Retinal pigment epithelial cell (primary cell): Measurements from ENCODE around the gene SYP.

Experiments used
- DNase-seq: peaks from one replicate; pipeline ENCODE4 v3.0.0-alpha.2; 2010; ENCODE audit warnings: low read depth
- H3K4me3 ChIP-seq: 2 replicates; pipeline ENCODE4 v1.5.1; 2011; ENCODE audit warnings: mild to moderate bottlenecking, low read length, control low read depth, moderate library complexity
- TF ChIP-seq, protein P1 (sequence below): conservative IDR thresholded peaks from 2 replicates; pipeline ENCODE4 v1.5.1; 2011; ENCODE audit warnings: low read depth, low read length, control low read depth, inconsistent platforms

The SYP gene

DNA sequence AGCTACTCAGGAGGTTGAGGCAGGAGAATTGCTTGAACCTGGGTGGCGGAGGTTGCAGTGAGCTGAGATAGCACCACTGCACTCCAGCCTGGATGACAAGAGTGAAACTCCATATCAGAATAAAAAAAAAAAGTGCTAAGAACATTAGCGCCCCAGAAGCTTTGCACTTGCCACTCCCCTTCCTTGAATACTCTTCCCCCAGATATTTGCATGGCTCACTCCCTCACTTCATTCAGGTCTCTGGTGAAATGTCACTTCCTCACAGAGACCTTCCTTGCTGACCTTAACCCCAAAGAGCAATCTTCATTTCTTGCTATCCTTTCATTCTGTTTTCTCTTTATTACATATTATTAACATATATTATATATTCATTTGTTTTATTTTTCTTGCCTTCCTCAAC lies 21.9 kb upstream of the SYP start:
- TF ChIP-seq, protein P1, sequence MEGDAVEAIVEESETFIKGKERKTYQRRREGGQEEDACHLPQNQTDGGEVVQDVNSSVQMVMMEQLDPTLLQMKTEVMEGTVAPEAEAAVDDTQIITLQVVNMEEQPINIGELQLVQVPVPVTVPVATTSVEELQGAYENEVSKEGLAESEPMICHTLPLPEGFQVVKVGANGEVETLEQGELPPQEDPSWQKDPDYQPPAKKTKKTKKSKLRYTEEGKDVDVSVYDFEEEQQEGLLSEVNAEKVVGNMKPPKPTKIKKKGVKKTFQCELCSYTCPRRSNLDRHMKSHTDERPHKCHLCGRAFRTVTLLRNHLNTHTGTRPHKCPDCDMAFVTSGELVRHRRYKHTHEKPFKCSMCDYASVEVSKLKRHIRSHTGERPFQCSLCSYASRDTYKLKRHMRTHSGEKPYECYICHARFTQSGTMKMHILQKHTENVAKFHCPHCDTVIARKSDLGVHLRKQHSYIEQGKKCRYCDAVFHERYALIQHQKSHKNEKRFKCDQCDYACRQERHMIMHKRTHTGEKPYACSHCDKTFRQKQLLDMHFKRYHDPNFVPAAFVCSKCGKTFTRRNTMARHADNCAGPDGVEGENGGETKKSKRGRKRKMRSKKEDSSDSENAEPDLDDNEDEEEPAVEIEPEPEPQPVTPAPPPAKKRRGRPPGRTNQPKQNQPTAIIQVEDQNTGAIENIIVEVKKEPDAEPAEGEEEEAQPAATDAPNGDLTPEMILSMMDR: no peak
- H3K4me3 ChIP-seq: no peak overlapping the region

GRCh38 chrX:49220100-49220499 lies 20.1 kb upstream of the SYP start:
- no peak for DNase-seq
- TF ChIP-seq, protein P1: no peak
- H3K4me3 ChIP-seq: no peak overlapping the region

More for the DNA sequence above, 21.9 kb upstream of the SYP start:
- no peak for DNase-seq

- DNase-seq: no peak
- TF ChIP-seq, protein P1: no peak
- H3K4me3 ChIP-seq: no peak overlapping the region
Observed at GRCh38 chrX:49214996-49215526, 15.1 kb upstream of the SYP start.

GRCh38 chrX:49214416-49214815 lies 14.4 kb upstream of the SYP start:
- DNase-seq: no peak
- TF ChIP-seq, protein P1: no peak
- H3K4me3 ChIP-seq: no peak overlapping the region

DNA sequence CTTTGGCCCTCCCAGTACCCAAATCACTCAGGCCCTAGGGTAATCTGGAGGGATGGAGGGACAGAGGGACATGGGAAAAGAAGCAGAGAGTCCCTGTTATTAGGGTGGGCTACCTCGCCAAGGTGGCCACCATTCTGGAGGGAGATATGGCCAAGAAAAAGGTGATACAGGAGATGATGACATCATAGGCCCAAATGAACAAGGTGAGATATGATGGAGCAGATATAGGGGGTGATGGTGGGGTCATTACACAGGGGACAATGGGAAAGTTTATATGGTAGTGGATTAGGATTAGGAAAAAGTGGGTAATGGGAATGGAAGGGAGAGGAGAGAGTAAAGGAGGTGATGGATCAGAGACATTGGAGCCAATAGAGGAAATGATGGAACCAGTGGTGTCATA lies 12.9 kb upstream of the SYP start:
- DNase-seq: no peak
- no peak overlapping the region for H3K4me3 ChIP-seq
- TF ChIP-seq, protein P1: no peak

DNA sequence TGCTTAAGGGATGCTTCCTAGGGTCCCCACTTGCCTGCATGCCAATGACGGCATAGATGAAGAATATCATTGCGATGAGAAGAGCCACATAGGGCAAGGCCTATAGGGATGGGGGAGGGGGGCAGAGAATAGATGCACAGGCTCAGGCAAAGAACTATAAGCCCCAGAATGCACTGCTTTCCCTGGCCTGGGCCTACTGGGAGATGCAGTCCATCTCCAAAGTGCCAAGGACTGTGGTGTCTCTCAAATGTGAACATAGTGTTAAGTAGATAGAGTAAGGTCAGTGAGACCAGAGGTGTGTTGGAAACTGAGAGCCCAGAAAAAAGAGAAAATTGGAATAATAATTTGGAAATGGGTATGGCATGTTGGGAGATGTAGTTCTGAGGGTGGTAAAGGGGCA lies 12.2 kb upstream of the SYP start:
- H3K4me3 ChIP-seq: no peak overlapping the region
- TF ChIP-seq, protein P1: no peak
- no peak for DNase-seq

GRCh38 chrX:49211074-49211473 lies 11.1 kb upstream of the SYP start:
- TF ChIP-seq, protein P1: no peak
- no peak overlapping the region for H3K4me3 ChIP-seq
- DNase-seq: no peak
